ENCODE results near the gene FGD6. TPM values are rescaled to one million over a fixed set of nuclear protein-coding genes. Genes with fewer than 3 reads are reported as not detected.

The FGD6 gene
- 2.9 TPM for polyA plus RNA-seq (2012; ENCODE audit: low read depth, missing spikeins)

DNA sequence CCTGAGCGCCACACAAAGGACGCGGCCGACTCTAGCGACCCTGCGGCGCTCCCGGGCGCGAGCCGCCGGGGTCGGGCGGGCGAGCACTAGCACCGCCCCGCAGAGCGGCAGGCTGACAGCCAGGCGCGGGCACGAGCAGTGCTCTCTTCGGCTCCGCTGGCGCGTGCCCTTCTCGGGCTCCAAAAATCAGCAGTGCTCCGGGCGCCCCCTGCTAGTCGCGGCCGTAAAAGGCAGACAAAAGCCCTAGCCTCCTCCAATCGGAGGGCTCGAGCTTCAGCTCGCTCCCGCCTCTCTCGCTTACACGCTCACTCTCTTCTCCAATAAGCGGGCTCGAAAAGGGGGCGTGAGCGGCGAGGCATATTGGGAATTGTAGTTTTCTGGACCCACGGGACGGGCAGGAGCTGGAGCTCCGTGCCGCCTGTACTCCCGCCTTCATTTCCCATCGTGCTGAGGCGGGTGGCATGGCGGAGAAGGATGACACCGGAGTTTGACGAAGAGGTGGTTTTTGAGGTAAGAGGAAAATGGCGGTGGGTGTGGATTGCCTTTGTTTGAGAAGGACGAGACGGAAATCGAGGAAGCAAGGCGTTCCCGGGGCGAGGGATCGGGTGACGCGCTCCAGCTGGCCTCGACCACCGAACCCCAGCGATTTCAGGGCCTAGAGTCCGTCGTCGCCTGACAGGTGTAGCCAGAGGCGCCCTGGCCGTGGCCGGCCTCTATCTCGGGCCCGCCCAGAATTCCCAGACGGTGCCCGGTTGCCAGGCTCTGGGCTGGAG, at the start of gene FGD6, which contains the start of gene VEZT:
FGD6 (minus strand) TSS at position 91 of the 773 bp plus-strand sequence. CDS start 227 bp downstream, outside the sequence.
VEZT (plus strand) TSS at position 431 of the 773 bp plus-strand sequence; CDS start at position 475, 44 bp downstream.
- FAIRE-seq = peak; percentile 99
- peak; percentile 82 for DNase-seq (ENCODE audit: insufficient read length, low spot score)
- TF ChIP-seq POLR2AphosphoS5 (IDR thresholded peaks at IDR 0.05; ENCODE audit: low read depth, low read length) (peak; percentile 66; the same call in 1 of the 2 replicates), TAF1 (IDR thresholded peaks at IDR 0.05; ENCODE audit: low read depth, low read length) (peak; percentile 75), SPI1 (IDR thresholded peaks at IDR 0.05; ENCODE audit: low read depth, low read length) (no peak), POLR2A (IDR thresholded peaks at IDR 0.05; ENCODE audit: low read depth, low read length) (peak; percentile 49; the same call in 1 of the 2 replicates), PAX5 (IDR thresholded peaks at IDR 0.05; ENCODE audit: insufficient read depth, low read length, severe bottlenecking) (no peak), POU2F2 (IDR thresholded peaks at IDR 0.05; ENCODE audit: low read depth, low read length) (0 out of 2 replicates have a peak, but pooled peaks have one; percentile 8)

DNA sequence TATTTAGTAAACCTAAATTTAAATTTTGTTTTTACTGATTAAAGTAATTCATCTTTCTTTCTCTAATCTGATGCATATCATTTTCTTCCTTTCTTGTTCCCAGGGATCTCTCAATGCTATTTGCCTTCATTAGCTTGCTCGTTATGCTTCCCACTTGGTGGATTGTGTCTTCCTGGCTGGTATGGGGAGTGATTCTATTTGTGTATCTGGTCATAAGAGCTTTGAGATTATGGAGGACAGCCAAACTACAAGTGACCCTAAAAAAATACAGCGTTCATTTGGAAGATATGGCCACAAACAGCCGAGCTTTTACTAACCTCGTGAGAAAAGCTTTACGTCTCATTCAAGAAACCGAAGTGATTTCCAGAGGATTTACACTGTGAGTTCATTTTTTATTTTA, 49.0 kb upstream of the FGD6 start:
- DNase-seq (ENCODE audit: insufficient read length, low spot score) (no peak), FAIRE-seq (no peak)
- TF ChIP-seq POLR2AphosphoS5 (IDR thresholded peaks at IDR 0.05; ENCODE audit: low read depth, low read length) = no peak
- TF ChIP-seq TAF1 (IDR thresholded peaks at IDR 0.05; ENCODE audit: low read depth, low read length) = no peak
- TF ChIP-seq POLR2A (IDR thresholded peaks at IDR 0.05; ENCODE audit: low read depth, low read length) = no peak
- no peak for TF ChIP-seq POU2F2 (IDR thresholded peaks at IDR 0.05; ENCODE audit: low read depth, low read length)
- TF ChIP-seq SPI1 (IDR thresholded peaks at IDR 0.05; ENCODE audit: low read depth, low read length) = no peak

DNA sequence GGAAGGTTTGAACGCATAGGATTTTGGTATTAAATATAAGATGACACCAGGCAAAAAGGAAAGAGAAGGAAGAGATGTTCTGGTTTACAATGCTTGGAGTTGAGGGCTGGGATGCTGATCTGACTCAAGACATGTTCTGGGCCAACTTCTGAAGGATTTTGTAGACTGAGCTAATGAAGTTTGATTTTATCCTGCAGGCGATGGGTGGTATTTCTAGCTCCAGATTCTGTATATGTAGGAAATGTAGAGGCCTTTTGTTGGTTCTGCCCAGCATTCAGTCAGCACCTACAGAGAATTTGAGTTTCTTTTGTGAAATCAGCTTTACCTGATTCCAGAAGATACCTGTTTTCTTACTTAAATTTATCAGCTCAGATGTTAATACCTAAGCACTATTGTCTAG, 48.5 kb upstream of the FGD6 start:
- no peak for DNase-seq (ENCODE audit: insufficient read length, low spot score)
- TF ChIP-seq POLR2A (IDR thresholded peaks at IDR 0.05; ENCODE audit: low read depth, low read length) = no peak
- TF ChIP-seq POU2F2 (IDR thresholded peaks at IDR 0.05; ENCODE audit: low read depth, low read length) = no peak
- no peak for TF ChIP-seq PAX5 (IDR thresholded peaks at IDR 0.05; ENCODE audit: insufficient read depth, low read length, severe bottlenecking)
- no peak for TF ChIP-seq SPI1 (IDR thresholded peaks at IDR 0.05; ENCODE audit: low read depth, low read length)
- no peak for TF ChIP-seq POLR2AphosphoS5 (IDR thresholded peaks at IDR 0.05; ENCODE audit: low read depth, low read length)
- no peak for TF ChIP-seq TAF1 (IDR thresholded peaks at IDR 0.05; ENCODE audit: low read depth, low read length)
- FAIRE-seq = no peak

DNA sequence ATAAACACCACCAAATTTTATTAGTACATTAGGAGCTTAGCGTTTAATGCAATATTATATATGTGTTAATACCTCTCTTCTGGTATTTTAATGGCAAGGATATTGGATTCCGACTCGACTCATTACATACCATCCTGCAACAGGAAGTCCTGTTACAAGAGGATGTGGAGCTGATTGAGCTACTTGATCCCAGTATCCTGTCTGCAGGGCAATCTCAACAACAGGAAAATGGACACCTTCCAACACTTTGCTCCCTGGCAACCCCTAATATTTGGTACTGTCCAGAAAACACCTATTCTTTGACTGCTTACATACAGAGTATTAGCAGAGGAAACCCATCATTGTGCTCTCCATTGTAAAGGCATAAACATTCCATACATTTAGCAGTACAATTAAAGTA, 45.5 kb upstream of the FGD6 start:
- no peak for TF ChIP-seq TAF1 (IDR thresholded peaks at IDR 0.05; ENCODE audit: low read depth, low read length)
- TF ChIP-seq PAX5 (IDR thresholded peaks at IDR 0.05; ENCODE audit: insufficient read depth, low read length, severe bottlenecking) = no peak
- no peak for TF ChIP-seq SPI1 (IDR thresholded peaks at IDR 0.05; ENCODE audit: low read depth, low read length)
- TF ChIP-seq POU2F2 (IDR thresholded peaks at IDR 0.05; ENCODE audit: low read depth, low read length) = no peak
- TF ChIP-seq POLR2AphosphoS5 (IDR thresholded peaks at IDR 0.05; ENCODE audit: low read depth, low read length) = no peak
- TF ChIP-seq POLR2A (IDR thresholded peaks at IDR 0.05; ENCODE audit: low read depth, low read length) = no peak
- no peak for DNase-seq (ENCODE audit: insufficient read length, low spot score)
- no peak for FAIRE-seq

- DNase-seq (ENCODE audit: insufficient read length, low spot score) (no peak), FAIRE-seq (no peak)
- TF ChIP-seq POLR2A (IDR thresholded peaks at IDR 0.05; ENCODE audit: low read depth, low read length) = no peak
- TF ChIP-seq PAX5 (IDR thresholded peaks at IDR 0.05; ENCODE audit: insufficient read depth, low read length, severe bottlenecking) = no peak
- no peak for TF ChIP-seq POLR2AphosphoS5 (IDR thresholded peaks at IDR 0.05; ENCODE audit: low read depth, low read length)
- TF ChIP-seq POU2F2 (IDR thresholded peaks at IDR 0.05; ENCODE audit: low read depth, low read length) = no peak
- no peak for TF ChIP-seq TAF1 (IDR thresholded peaks at IDR 0.05; ENCODE audit: low read depth, low read length)
- no peak for TF ChIP-seq SPI1 (IDR thresholded peaks at IDR 0.05; ENCODE audit: low read depth, low read length)
Measured at GRCh38 chr12:95261109-95261508, 43.8 kb upstream of the FGD6 start.

DNA sequence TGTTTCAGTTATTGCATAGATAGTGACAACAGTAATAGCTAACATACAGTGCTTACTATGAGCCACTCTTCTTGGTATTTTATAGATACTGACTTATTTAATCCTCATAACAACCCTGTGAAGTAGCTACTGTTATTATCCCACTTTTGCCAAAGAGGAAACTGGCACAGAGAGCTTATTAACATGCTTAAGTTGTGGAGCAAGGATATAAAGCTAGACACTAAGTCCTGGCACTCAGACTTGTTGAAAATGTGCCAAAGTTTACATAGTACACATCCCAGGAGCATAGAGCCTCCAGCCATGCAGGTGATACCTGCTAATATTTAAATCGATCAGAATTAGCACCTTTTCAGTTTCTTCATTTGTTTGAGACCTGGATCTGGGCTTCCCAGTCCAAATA, 42.1 kb upstream of the FGD6 start:
- TF ChIP-seq POLR2A (IDR thresholded peaks at IDR 0.05; ENCODE audit: low read depth, low read length) (no peak), PAX5 (IDR thresholded peaks at IDR 0.05; ENCODE audit: insufficient read depth, low read length, severe bottlenecking) (no peak), SPI1 (IDR thresholded peaks at IDR 0.05; ENCODE audit: low read depth, low read length) (no peak), POLR2AphosphoS5 (IDR thresholded peaks at IDR 0.05; ENCODE audit: low read depth, low read length) (no peak), POU2F2 (IDR thresholded peaks at IDR 0.05; ENCODE audit: low read depth, low read length) (no peak), TAF1 (IDR thresholded peaks at IDR 0.05; ENCODE audit: low read depth, low read length) (no peak)
- FAIRE-seq (no peak), DNase-seq (ENCODE audit: insufficient read length, low spot score) (no peak)

DNA sequence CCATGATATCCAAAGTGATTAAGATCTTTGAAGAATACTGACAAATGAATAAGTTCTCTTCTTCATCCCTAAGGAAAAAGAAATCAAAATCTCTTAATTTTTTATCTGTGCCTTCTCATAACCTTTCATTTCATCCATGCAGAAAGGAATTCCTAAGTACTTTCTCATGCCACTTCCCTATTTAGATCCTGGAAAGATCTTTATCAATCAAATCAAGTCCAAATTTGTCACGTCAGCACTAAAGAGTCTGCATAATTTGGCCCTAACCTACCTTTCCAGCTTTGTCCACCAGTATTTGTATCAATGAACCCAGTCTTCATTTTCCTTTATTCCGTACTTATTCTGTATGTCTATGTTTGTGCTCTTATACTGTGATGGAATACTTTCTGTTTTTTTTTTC, 41.5 kb upstream of the FGD6 start:
- DNase-seq (ENCODE audit: insufficient read length, low spot score) = no peak

DNA sequence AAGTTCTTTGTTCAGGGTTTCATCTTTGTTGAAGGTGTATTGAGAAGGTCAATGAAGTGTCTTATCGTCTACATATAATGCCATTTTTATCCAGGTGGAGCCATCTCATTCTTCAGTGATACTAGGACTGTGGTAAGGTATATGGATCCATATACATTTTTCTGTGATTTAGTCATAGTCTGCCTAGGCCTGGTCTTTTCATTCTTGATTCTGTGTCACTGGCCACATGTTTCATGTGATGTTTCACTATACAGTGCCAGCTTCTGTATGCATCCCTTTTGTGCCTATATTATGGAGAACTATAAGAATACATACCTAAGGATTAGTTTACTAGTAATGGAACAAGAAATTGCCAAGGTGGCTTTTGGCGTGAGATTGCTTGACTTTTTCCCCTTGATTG, 40.9 kb upstream of the FGD6 start:
- TF ChIP-seq POLR2A (IDR thresholded peaks at IDR 0.05; ENCODE audit: low read depth, low read length) (no peak), POU2F2 (IDR thresholded peaks at IDR 0.05; ENCODE audit: low read depth, low read length) (no peak), PAX5 (IDR thresholded peaks at IDR 0.05; ENCODE audit: insufficient read depth, low read length, severe bottlenecking) (no peak), TAF1 (IDR thresholded peaks at IDR 0.05; ENCODE audit: low read depth, low read length) (no peak)
- no peak for FAIRE-seq

More for the DNA sequence above, 41.5 kb upstream of the FGD6 start:
- FAIRE-seq = no peak
- TF ChIP-seq TAF1 (IDR thresholded peaks at IDR 0.05; ENCODE audit: low read depth, low read length) = no peak
- TF ChIP-seq SPI1 (IDR thresholded peaks at IDR 0.05; ENCODE audit: low read depth, low read length) = no peak
- no peak for TF ChIP-seq POU2F2 (IDR thresholded peaks at IDR 0.05; ENCODE audit: low read depth, low read length)
- TF ChIP-seq POLR2AphosphoS5 (IDR thresholded peaks at IDR 0.05; ENCODE audit: low read depth, low read length) = no peak
- TF ChIP-seq POLR2A (IDR thresholded peaks at IDR 0.05; ENCODE audit: low read depth, low read length) = no peak
- no peak for TF ChIP-seq PAX5 (IDR thresholded peaks at IDR 0.05; ENCODE audit: insufficient read depth, low read length, severe bottlenecking)

GRCh38 chr12:95257541-95257940, 40.3 kb upstream of the FGD6 start:
- FAIRE-seq (no peak), DNase-seq (ENCODE audit: insufficient read length, low spot score) (no peak)
- no peak for TF ChIP-seq SPI1 (IDR thresholded peaks at IDR 0.05; ENCODE audit: low read depth, low read length)
- no peak for TF ChIP-seq POU2F2 (IDR thresholded peaks at IDR 0.05; ENCODE audit: low read depth, low read length)
- TF ChIP-seq POLR2A (IDR thresholded peaks at IDR 0.05; ENCODE audit: low read depth, low read length) = no peak
- no peak for TF ChIP-seq TAF1 (IDR thresholded peaks at IDR 0.05; ENCODE audit: low read depth, low read length)
- TF ChIP-seq POLR2AphosphoS5 (IDR thresholded peaks at IDR 0.05; ENCODE audit: low read depth, low read length) = no peak
- TF ChIP-seq PAX5 (IDR thresholded peaks at IDR 0.05; ENCODE audit: insufficient read depth, low read length, severe bottlenecking) = no peak

More for the DNA sequence above, 40.9 kb upstream of the FGD6 start:
- no peak for DNase-seq (ENCODE audit: insufficient read length, low spot score)

Measured in GM12891 (cell line).